ENCODE measurements around the gene VPS13C. TPM values are rescaled to one million over a fixed set of nuclear protein-coding genes. Genes with fewer than 3 reads are reported as not detected.

The VPS13C gene
- total RNA-seq, 1 donor, result 117 TPM

DNA sequence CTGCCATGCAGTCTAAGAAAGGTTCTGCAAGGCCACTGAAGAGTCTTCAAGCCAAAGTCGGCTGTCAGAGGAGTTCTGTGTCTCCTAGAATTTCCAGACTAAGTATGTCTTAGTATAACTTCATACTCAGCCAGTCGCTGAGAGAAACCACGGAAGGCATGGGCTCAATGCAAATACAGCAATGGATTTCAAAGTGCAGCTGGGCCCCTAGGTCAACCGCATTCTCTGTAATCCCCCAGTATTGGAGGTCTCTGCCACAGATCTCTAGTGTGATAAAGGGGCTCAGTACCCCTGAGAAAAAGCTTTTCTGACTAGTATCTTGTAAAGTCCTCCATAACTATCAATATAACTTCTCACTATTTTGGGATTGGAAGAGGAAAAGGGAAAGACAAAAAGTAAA lies 208.3 kb downstream of the VPS13C start:
- DNase-seq (ENCODE audit: insufficient read length, low spot score, missing footprints), result no peak
- no peak for TF ChIP-seq CTCF (IDR thresholded peaks at IDR 0.05; ENCODE audit: extremely low read depth, low read depth, low read length)
- Histone ChIP-seq H3K4me1 (ENCODE audit: insufficient read depth, low read length) (peaks cover 7% of the 10 kb centered on the region), H3K27me3 (ENCODE audit: insufficient read depth, low read length) (no peaks in the 10 kb centered on the region), H3K27ac (ENCODE audit: low read depth, low read length) (no peak overlapping the region), H3K4me2 (ENCODE audit: insufficient read depth, low read length) (no peak overlapping the region), H3K9me3 (ENCODE audit: low read depth, low read length) (no peaks in the 10 kb centered on the region), H3K36me3 (ENCODE audit: insufficient read depth, low read length) (no peaks in the 10 kb centered on the region), H2AFZ (ENCODE audit: low read length) (no peak overlapping the region), H3K79me2 (ENCODE audit: insufficient read depth, low read length) (no peaks in the 10 kb centered on the region), H4K20me1 (ENCODE audit: insufficient read depth, low read length) (no peaks in the 10 kb centered on the region), H3K4me3 (ENCODE audit: insufficient read depth, low read length) (no peak overlapping the region)

DNA sequence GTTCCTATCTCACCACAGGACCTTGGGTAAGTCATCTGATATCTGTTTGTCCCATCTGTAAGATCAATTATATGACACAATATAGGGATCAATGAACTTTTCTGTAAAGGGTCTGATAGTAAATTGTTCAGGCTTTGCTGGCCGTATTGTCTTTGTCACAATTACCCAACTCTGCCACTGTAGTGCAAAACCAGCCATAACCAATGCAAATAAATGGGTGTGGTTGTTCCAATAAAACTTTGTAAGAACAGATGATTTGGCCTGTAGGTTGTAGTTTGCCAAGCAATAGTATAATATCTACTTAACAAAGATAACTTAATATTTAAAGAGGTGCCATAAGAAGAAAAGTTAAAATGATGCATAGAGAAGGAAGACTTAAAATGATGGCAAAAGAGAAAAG lies 210.8 kb downstream of the VPS13C start:
- Histone ChIP-seq H2AFZ (ENCODE audit: low read length) (no peak overlapping the region), H3K79me2 (ENCODE audit: insufficient read depth, low read length) (no peaks in the 10 kb centered on the region), H3K36me3 (ENCODE audit: insufficient read depth, low read length) (no peaks in the 10 kb centered on the region), H3K27ac (ENCODE audit: low read depth, low read length) (no peak overlapping the region), H4K20me1 (ENCODE audit: insufficient read depth, low read length) (no peaks in the 10 kb centered on the region), H3K27me3 (ENCODE audit: insufficient read depth, low read length) (peaks cover 9% of the 10 kb centered on the region), H3K4me3 (ENCODE audit: insufficient read depth, low read length) (no peak overlapping the region), H3K9me3 (ENCODE audit: low read depth, low read length) (no peaks in the 10 kb centered on the region), H3K4me2 (ENCODE audit: insufficient read depth, low read length) (no peak overlapping the region), H3K4me1 (ENCODE audit: insufficient read depth, low read length) (peaks cover 7% of the 10 kb centered on the region)
- DNase-seq (ENCODE audit: insufficient read length, low spot score, missing footprints), result no peak
- TF ChIP-seq CTCF (IDR thresholded peaks at IDR 0.05; ENCODE audit: extremely low read depth, low read depth, low read length), result no peak

- no peak overlapping the region for H3K27ac ChIP-seq (ENCODE audit: low read depth, low read length)
- H2AFZ ChIP-seq (ENCODE audit: low read length), result no peak overlapping the region
- no peak overlapping the region for H3K4me2 ChIP-seq (ENCODE audit: insufficient read depth, low read length)
- H3K4me1 ChIP-seq (ENCODE audit: insufficient read depth, low read length), result peaks cover 12% of the 10 kb centered on the region
- no peaks in the 10 kb centered on the region for H3K79me2 ChIP-seq (ENCODE audit: insufficient read depth, low read length)
- DNase-seq (ENCODE audit: insufficient read length, low spot score, missing footprints), result no peak
- no peak for TF ChIP-seq CTCF (IDR thresholded peaks at IDR 0.05; ENCODE audit: extremely low read depth, low read depth, low read length)
- H3K4me3 ChIP-seq (ENCODE audit: insufficient read depth, low read length), result no peak overlapping the region
- no peaks in the 10 kb centered on the region for H3K9me3 ChIP-seq (ENCODE audit: low read depth, low read length)
- H4K20me1 ChIP-seq (ENCODE audit: insufficient read depth, low read length), result no peaks in the 10 kb centered on the region
- peaks cover 65% of the 10 kb centered on the region for H3K27me3 ChIP-seq (ENCODE audit: insufficient read depth, low read length)
- no peaks in the 10 kb centered on the region for H3K36me3 ChIP-seq (ENCODE audit: insufficient read depth, low read length)
These were observed 218.8 kb downstream of the VPS13C start for GRCh38 chr15:61841466-61841865.

GRCh38 chr15:61840090-61840489 lies 220.2 kb downstream of the VPS13C start:
- Histone ChIP-seq H4K20me1 (ENCODE audit: insufficient read depth, low read length) (no peaks in the 10 kb centered on the region), H3K27ac (ENCODE audit: low read depth, low read length) (no peak overlapping the region), H3K4me1 (ENCODE audit: insufficient read depth, low read length) (peaks cover 12% of the 10 kb centered on the region), H2AFZ (ENCODE audit: low read length) (no peak overlapping the region), H3K36me3 (ENCODE audit: insufficient read depth, low read length) (no peaks in the 10 kb centered on the region), H3K27me3 (ENCODE audit: insufficient read depth, low read length) (peaks cover 66% of the 10 kb centered on the region), H3K9me3 (ENCODE audit: low read depth, low read length) (no peaks in the 10 kb centered on the region), H3K4me3 (ENCODE audit: insufficient read depth, low read length) (no peak overlapping the region), H3K4me2 (ENCODE audit: insufficient read depth, low read length) (peak overlapping the region; percentile 49), H3K79me2 (ENCODE audit: insufficient read depth, low read length) (no peaks in the 10 kb centered on the region)
- no peak for TF ChIP-seq CTCF (IDR thresholded peaks at IDR 0.05; ENCODE audit: extremely low read depth, low read depth, low read length)
- DNase-seq (ENCODE audit: insufficient read length, low spot score, missing footprints), result no peak
